ENCODE results near the gene EXOC2.

The EXOC2 gene

DNA sequence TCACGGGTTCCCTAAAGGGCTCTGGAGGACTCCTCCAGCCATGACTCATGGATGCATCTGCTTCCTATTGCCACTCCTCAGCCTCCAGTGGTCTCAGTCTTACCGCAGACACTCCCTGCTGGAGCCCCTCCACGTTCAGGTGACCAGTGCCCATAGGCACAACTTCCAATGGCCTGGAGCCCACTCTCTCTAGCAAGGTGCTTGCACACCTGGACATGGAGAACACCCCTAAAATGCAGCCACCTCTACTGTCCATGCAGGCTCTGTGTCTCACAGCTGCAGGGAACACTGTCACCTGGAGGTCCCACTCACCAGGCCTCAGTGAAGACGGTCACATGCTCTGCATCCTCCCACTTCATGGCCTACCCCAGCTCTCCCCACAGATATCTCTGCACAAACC is 72.0 kb downstream of the EXOC2 start:
- no peak for TF ChIP-seq POLR2A (IDR thresholded peaks at IDR 0.05; ENCODE audit: extremely low read depth, insufficient read length)
- TF ChIP-seq, protein P1, sequence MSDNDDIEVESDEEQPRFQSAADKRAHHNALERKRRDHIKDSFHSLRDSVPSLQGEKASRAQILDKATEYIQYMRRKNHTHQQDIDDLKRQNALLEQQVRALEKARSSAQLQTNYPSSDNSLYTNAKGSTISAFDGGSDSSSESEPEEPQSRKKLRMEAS (IDR thresholded peaks at IDR 0.05; ENCODE audit: low read depth, low read length) = no peak
- TF ChIP-seq, protein P2, sequence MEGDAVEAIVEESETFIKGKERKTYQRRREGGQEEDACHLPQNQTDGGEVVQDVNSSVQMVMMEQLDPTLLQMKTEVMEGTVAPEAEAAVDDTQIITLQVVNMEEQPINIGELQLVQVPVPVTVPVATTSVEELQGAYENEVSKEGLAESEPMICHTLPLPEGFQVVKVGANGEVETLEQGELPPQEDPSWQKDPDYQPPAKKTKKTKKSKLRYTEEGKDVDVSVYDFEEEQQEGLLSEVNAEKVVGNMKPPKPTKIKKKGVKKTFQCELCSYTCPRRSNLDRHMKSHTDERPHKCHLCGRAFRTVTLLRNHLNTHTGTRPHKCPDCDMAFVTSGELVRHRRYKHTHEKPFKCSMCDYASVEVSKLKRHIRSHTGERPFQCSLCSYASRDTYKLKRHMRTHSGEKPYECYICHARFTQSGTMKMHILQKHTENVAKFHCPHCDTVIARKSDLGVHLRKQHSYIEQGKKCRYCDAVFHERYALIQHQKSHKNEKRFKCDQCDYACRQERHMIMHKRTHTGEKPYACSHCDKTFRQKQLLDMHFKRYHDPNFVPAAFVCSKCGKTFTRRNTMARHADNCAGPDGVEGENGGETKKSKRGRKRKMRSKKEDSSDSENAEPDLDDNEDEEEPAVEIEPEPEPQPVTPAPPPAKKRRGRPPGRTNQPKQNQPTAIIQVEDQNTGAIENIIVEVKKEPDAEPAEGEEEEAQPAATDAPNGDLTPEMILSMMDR (IDR thresholded peaks at IDR 0.05; ENCODE audit: low read depth, low read length) = no peak
- TF ChIP-seq MYC (IDR thresholded peaks at IDR 0.05; ENCODE audit: low read depth, low read length) = no peak
- H3K4me3 ChIP-seq (ENCODE audit: low read depth, low read length) = no peak overlapping the region

DNA sequence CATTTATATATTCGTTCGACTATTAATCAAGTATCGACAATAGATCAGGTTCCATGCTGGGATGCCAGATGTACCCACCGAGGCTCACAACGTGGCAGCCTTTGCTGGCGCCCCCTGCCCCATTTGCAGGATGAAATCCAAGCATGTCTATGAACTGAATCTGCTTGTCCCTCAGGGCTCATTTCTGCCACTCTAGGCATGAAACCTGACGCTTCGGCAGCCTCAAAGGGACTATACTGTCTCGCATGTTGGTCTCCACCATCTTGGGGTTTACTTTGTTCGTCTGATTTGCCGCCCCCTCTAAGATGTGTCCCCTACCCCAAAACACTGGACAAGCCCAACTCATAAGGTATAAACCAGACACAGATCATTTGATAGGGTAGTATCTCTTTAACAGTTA is 72.8 kb downstream of the EXOC2 start:
- no peak overlapping the region for H3K4me3 ChIP-seq (ENCODE audit: low read depth, low read length)
- DNase-seq (ENCODE audit: low read depth) = no peak
- TF ChIP-seq, protein P1 (IDR thresholded peaks at IDR 0.05; ENCODE audit: low read depth, low read length) = no peak
- TF ChIP-seq, protein P2 (IDR thresholded peaks at IDR 0.05; ENCODE audit: low read depth, low read length) = no peak
- TF ChIP-seq MYC (IDR thresholded peaks at IDR 0.05; ENCODE audit: low read depth, low read length) (no peak), POLR2A (IDR thresholded peaks at IDR 0.05; ENCODE audit: extremely low read depth, insufficient read length) (no peak)

More for the DNA sequence above, 72.0 kb downstream of the EXOC2 start:
- no peak for DNase-seq (ENCODE audit: low read depth)

DNA sequence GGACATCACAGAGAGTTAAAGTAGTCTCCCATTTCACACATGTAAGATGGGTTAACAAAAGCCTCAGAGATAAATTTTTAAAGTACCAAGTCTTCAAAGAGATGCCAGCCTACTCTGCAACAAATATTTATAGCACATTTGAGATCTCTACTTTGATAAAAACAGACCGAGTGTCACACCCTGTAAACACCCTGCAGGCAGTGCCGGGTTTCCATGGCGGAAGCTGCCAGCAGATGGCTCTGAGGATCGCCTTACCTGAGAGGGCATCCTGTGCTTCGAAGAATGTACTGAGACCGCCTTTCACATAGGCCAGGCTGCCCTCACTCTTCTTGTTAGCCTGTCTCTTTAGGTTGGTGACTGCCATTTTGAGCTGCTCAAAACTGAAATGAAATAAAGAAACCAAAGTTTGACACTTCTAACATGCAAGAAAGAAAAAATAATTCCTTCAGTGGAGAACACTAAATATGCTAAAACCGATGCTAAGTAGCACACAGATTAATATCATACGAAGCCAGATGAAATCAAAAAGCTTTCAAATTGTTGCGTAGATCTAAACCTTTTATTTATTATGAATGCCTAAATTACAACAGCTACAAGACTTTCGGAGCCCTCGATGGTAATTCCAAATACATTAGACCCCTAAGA is 75.4 kb downstream of the EXOC2 start:
- DNase-seq (ENCODE audit: low read depth) = peak; percentile 13
- TF ChIP-seq, protein P2 (IDR thresholded peaks at IDR 0.05; ENCODE audit: low read depth, low read length) = peak; percentile 9
- no peak for TF ChIP-seq MYC (IDR thresholded peaks at IDR 0.05; ENCODE audit: low read depth, low read length)
- H3K4me3 ChIP-seq (ENCODE audit: low read depth, low read length) = no peak overlapping the region

DNA sequence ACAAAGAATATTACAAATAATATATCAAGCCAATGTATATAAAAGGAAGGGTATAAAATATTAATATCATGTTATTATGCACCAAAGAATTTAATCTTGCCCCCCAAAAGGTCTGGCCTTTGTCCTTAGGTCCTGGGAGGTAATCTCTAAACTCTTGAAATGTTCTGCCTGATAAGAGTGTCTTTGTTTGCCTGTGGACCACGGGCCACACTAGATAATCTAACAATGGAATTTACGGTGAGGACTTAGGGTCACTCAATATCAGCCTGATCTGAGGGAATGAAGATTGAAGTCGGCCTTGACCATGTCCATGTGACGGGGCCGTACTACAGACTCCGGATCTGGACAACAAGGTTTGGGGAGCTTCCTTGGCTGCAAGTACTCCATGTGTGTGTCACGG is 79.0 kb downstream of the EXOC2 start:
- H3K4me3 ChIP-seq (ENCODE audit: low read depth, low read length) = no peak overlapping the region
- TF ChIP-seq MYC (IDR thresholded peaks at IDR 0.05; ENCODE audit: low read depth, low read length) = no peak
- TF ChIP-seq, protein P2 (IDR thresholded peaks at IDR 0.05; ENCODE audit: low read depth, low read length) = no peak
- TF ChIP-seq, protein P1 (IDR thresholded peaks at IDR 0.05; ENCODE audit: low read depth, low read length) = no peak
- TF ChIP-seq POLR2A (IDR thresholded peaks at IDR 0.05; ENCODE audit: extremely low read depth, insufficient read length) = no peak
- DNase-seq (ENCODE audit: low read depth) = no peak

DNA sequence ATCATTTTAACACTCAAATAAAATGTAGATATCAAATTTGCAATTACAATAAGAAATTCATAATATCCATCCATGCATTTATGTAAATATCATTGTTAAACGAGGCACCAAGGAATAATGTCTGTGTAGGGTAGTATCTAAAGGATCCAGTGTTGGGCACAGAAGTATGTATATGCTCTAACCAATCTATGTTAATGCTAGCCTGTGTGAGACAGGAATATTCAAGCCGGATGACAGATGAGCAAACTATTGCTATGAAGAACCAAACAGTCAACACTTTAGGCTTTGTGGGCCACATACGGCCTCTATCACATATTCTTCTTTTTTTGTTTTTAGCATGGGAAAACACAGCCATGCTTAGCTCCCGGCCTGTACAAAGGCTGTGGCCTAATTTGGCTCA is 81.0 kb downstream of the EXOC2 start:
- no peak for DNase-seq (ENCODE audit: low read depth)
- no peak overlapping the region for H3K4me3 ChIP-seq (ENCODE audit: low read depth, low read length)
- TF ChIP-seq, protein P2 (IDR thresholded peaks at IDR 0.05; ENCODE audit: low read depth, low read length) = no peak
- TF ChIP-seq MYC (IDR thresholded peaks at IDR 0.05; ENCODE audit: low read depth, low read length) (no peak), POLR2A (IDR thresholded peaks at IDR 0.05; ENCODE audit: extremely low read depth, insufficient read length) (no peak)
- TF ChIP-seq, protein P1 (IDR thresholded peaks at IDR 0.05; ENCODE audit: low read depth, low read length) = no peak

DNA sequence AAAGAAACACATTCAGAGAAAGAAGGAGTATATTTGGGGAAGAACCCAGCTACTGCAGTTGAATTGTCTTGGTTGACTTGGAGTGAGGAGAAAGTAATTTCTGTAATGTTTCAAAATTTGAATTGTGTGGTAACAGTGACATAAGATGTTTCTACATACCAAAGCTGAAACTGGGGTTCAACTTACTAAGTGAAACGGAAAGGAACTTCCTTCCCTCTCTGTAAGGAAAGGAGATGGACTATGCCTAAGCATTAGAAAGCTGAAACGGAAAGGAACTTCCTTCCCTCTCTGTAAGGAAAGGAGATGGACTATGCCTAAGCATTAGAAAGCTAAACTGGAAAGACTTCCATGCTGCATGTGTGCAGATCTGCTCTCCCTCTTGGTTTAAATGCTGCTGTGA is 82.1 kb downstream of the EXOC2 start:
- DNase-seq (ENCODE audit: low read depth) = peak; percentile 26
- TF ChIP-seq, protein P1 (IDR thresholded peaks at IDR 0.05; ENCODE audit: low read depth, low read length) = no peak

More for the DNA sequence above, 82.1 kb downstream of the EXOC2 start:
- no peak overlapping the region for H3K4me3 ChIP-seq (ENCODE audit: low read depth, low read length)
